Loucy (cell line): ENCODE results near the gene SRPX2.

Experiments
- H2AFZ ChIP-seq: fragments of 200-600 bp; sonication (generic); 2 replicates; pipeline ENCODE4 v1.6.0; 2016; ENCODE audit warnings: antibody characterized with exemption, mild to moderate bottlenecking, low read length, moderate library complexity
- H3F3A ChIP-seq: fragments of 200-600 bp; 2 replicates; pipeline ENCODE4 v1.6.0; 2016; ENCODE audit warnings: antibody characterized with exemption, low read depth, mild to moderate bottlenecking
- H3K27me3 ChIP-seq: fragments of 200-600 bp; sonication (generic); 2 replicates; pipeline ENCODE4 v1.6.1; 2014; ENCODE audit warnings: low read length, mild to moderate bottlenecking; ENCODE audit not compliant: insufficient read depth, poor library complexity, severe bottlenecking
- H3K36me3 ChIP-seq: fragments of 200-600 bp; sonication (generic); 2 replicates; pipeline ENCODE4 v1.6.1; 2016; ENCODE audit warnings: low read length; ENCODE audit not compliant: insufficient read depth
- H3K4me1 ChIP-seq: fragments of 200-600 bp; sonication (generic); 2 replicates; pipeline ENCODE4 v1.5.1; 2014; ENCODE audit warnings: low read length, mild to moderate bottlenecking; ENCODE audit not compliant: insufficient read depth, poor library complexity, severe bottlenecking
- H3K4me2 ChIP-seq: fragments of 200-600 bp; sonication (generic); 2 replicates; pipeline ENCODE4 v1.6.0; 2014; ENCODE audit warnings: antibody characterized with exemption, low read length, low read depth, mild to moderate bottlenecking; ENCODE audit not compliant: poor library complexity, severe bottlenecking
- H3K4me3 ChIP-seq: fragments of 200-600 bp; sonication (generic); 2 replicates; pipeline ENCODE4 v1.5.1; 2014; ENCODE audit warnings: low read length, mild to moderate bottlenecking, mixed read lengths; ENCODE audit not compliant: poor library complexity, severe bottlenecking
- H3K79me2 ChIP-seq: fragments of 200-600 bp; sonication (generic); 2 replicates; pipeline ENCODE4 v1.6.1; 2014; ENCODE audit warnings: low read length; ENCODE audit not compliant: insufficient read depth
- H3K9ac ChIP-seq: fragments of 200-600 bp; sonication (generic); 2 replicates; pipeline ENCODE4 v1.6.0; 2014; ENCODE audit warnings: mild to moderate bottlenecking, low read depth, low read length, moderate library complexity; ENCODE audit not compliant: poor library complexity, severe bottlenecking
- H3K9me2 ChIP-seq: fragments of 200-600 bp; sonication (generic); replicated peaks from 2 replicates; pipeline ENCODE4 v1.6.1; 2016; ENCODE audit warnings: low read depth, low read length, mixed read lengths
- H3K9me3 ChIP-seq: fragments of 200-600 bp; sonication (generic); 2 replicates; pipeline ENCODE4 v1.6.1; 2014; ENCODE audit warnings: mild to moderate bottlenecking, antibody characterized with exemption, low read length, low read depth; ENCODE audit not compliant: insufficient read depth
- H4K20me1 ChIP-seq: fragments of 200-600 bp; sonication (generic); 2 replicates; pipeline ENCODE4 v1.6.0; 2014; ENCODE audit warnings: antibody characterized with exemption, low read length, mild to moderate bottlenecking; ENCODE audit not compliant: insufficient read depth, poor library complexity, severe bottlenecking
- EZH2phosphoT487 ChIP-seq: fragments of 200-600 bp; IDR thresholded peaks from 2 replicates; pipeline ENCODE4 v1.6.1; 2018; ENCODE audit warnings: antibody characterized with exemption, mild to moderate bottlenecking, moderate library complexity, borderline replicate concordance
- TF ChIP-seq, protein P1 (sequence below): fragments of 200-600 bp; sonication (generic); conservative IDR thresholded peaks from 2 replicates; pipeline ENCODE4 v1.5.1; 2014; ENCODE audit warnings: mild to moderate bottlenecking, antibody characterized with exemption, low read length

Gene SRPX2

DNA sequence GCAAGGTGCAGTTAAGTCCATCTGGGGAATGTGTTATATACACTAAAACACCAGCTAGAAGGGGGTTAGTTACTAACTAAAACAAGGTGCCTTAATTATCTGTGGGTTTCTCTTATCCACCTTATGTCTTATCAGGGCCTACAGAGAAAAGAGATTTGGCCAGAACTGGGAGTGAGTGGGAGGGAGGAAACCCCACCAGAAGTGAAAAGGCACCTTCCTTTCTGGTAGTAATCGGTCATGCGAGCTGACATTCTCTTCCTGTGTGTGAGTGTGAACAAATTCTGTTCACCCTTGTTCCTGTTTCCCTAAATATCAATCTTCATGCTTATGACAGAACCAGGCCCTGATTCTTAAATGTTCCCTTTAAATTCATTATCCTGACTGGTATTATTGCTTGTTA lies 43.5 kb downstream of the SRPX2 start:
- no peaks in the 10 kb centered on the region for H3K9me2 ChIP-seq
- H3K27me3 ChIP-seq, result no peaks in the 10 kb centered on the region
- H3K4me2 ChIP-seq, result no peak overlapping the region
- H2AFZ ChIP-seq, result peak overlapping the region; percentile 41; the same call in 1 of the 2 replicates
- TF ChIP-seq, protein P1, sequence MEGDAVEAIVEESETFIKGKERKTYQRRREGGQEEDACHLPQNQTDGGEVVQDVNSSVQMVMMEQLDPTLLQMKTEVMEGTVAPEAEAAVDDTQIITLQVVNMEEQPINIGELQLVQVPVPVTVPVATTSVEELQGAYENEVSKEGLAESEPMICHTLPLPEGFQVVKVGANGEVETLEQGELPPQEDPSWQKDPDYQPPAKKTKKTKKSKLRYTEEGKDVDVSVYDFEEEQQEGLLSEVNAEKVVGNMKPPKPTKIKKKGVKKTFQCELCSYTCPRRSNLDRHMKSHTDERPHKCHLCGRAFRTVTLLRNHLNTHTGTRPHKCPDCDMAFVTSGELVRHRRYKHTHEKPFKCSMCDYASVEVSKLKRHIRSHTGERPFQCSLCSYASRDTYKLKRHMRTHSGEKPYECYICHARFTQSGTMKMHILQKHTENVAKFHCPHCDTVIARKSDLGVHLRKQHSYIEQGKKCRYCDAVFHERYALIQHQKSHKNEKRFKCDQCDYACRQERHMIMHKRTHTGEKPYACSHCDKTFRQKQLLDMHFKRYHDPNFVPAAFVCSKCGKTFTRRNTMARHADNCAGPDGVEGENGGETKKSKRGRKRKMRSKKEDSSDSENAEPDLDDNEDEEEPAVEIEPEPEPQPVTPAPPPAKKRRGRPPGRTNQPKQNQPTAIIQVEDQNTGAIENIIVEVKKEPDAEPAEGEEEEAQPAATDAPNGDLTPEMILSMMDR, result no peak
- TF ChIP-seq EZH2phosphoT487, result no peak
- H3F3A ChIP-seq, result no peaks in the 10 kb centered on the region
- H3K79me2 ChIP-seq, result no peaks in the 10 kb centered on the region
- no peaks in the 10 kb centered on the region for H3K9me3 ChIP-seq
- H3K36me3 ChIP-seq, result no peaks in the 10 kb centered on the region
- no peak overlapping the region for H3K4me3 ChIP-seq
- H3K9ac ChIP-seq, result peak overlapping the region; percentile 32
- no peaks in the 10 kb centered on the region for H4K20me1 ChIP-seq
- peaks cover 14% of the 10 kb centered on the region for H3K4me1 ChIP-seq

- no peaks in the 10 kb centered on the region for H3K9me2 ChIP-seq
- H3K27me3 ChIP-seq, result no peaks in the 10 kb centered on the region
- no peak overlapping the region for H3K4me3 ChIP-seq
- H3K9me3 ChIP-seq, result no peaks in the 10 kb centered on the region
- H4K20me1 ChIP-seq, result no peaks in the 10 kb centered on the region
- no peak overlapping the region for H2AFZ ChIP-seq
- no peaks in the 10 kb centered on the region for H3K79me2 ChIP-seq
- no peaks in the 10 kb centered on the region for H3F3A ChIP-seq
- H3K4me1 ChIP-seq, result no peaks in the 10 kb centered on the region
- H3K4me2 ChIP-seq, result no peak overlapping the region
- H3K36me3 ChIP-seq, result no peaks in the 10 kb centered on the region
- TF ChIP-seq EZH2phosphoT487, result no peak
- TF ChIP-seq, protein P1, result no peak
- no peak overlapping the region for H3K9ac ChIP-seq
These were observed 51.3 kb downstream of the SRPX2 start for GRCh38 chrX:100695302-100695701.

DNA sequence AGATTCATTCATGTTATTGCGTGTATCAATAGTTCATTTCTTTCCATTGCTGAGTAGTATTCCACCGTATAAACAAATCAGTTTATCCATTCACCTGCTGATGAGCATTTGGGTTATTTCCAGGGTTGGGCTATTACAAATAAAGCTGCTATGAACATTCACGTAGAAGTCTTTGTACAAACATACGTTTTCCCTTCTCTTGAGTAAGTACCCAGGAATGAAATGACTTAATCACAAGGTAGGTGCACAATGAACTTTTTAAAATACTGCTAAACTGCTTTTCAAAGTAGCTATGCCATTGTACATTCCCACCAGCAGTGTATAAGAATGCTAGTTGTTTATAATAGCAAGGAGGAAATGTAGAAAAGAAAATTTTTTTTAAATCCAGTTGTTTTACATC lies 52.0 kb downstream of the SRPX2 start:
- H3K36me3 ChIP-seq, result no peaks in the 10 kb centered on the region
- no peak overlapping the region for H3K4me2 ChIP-seq
- H3K9me2 ChIP-seq, result no peaks in the 10 kb centered on the region
- no peak overlapping the region for H2AFZ ChIP-seq
- no peaks in the 10 kb centered on the region for H3F3A ChIP-seq
- H3K4me1 ChIP-seq, result no peaks in the 10 kb centered on the region
- H3K4me3 ChIP-seq, result no peak overlapping the region
- no peaks in the 10 kb centered on the region for H3K79me2 ChIP-seq
- H3K9me3 ChIP-seq, result no peaks in the 10 kb centered on the region
- H3K27me3 ChIP-seq, result no peaks in the 10 kb centered on the region
- no peak overlapping the region for H3K9ac ChIP-seq
- H4K20me1 ChIP-seq, result no peaks in the 10 kb centered on the region
- TF ChIP-seq, protein P1, result no peak
- no peak for TF ChIP-seq EZH2phosphoT487
